B cell (primary cell): ENCODE data around the gene SHISA7.

ENCODE experiments used
- EZH2 ChIP-seq: IDR thresholded peaks from 2 replicates; pipeline ENCODE4 v1.6.1; 2012; ENCODE audit warnings: borderline replicate concordance, low read depth, mild to moderate bottlenecking, moderate library complexity, low read length; ENCODE audit not compliant: insufficient read depth, poor library complexity, severe bottlenecking
- TF ChIP-seq, protein P1 (sequence below): fragments of 200-600 bp; IDR thresholded peaks from one replicate; pipeline ENCODE4 v1.8.0; 2022; ENCODE audit warnings: antibody characterized with exemption, mild to moderate bottlenecking

DNA sequence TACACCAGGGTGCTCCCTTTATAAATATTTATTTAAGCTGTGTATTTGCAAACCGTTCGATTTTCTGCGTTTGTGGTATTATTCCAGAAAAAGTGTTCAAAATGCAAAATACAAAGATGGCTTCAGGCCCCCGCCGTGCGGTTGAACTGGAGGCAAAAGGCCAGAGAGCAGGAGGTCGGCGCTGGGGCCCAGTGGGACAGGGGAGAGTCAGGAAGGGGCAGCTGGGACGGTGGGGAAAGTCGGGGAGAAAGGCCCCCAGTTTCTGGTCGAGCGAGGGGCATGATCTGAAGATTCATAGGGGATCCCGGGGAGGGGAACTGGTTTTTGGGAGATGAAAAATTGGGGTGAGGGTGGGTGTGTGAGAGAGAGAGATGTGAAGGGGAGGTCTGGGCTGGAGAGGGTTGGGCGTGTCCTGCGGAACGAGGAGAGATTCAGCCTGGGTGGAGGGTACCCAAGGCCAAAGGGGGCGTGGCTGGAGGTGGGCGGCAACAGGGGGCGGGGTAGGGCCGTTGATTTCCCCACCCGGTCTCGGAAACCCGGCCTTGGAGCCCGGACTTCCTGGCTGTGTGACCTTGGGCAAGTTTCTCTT, 17.7 kb upstream of the SHISA7 start:
- TF ChIP-seq, protein P1, sequence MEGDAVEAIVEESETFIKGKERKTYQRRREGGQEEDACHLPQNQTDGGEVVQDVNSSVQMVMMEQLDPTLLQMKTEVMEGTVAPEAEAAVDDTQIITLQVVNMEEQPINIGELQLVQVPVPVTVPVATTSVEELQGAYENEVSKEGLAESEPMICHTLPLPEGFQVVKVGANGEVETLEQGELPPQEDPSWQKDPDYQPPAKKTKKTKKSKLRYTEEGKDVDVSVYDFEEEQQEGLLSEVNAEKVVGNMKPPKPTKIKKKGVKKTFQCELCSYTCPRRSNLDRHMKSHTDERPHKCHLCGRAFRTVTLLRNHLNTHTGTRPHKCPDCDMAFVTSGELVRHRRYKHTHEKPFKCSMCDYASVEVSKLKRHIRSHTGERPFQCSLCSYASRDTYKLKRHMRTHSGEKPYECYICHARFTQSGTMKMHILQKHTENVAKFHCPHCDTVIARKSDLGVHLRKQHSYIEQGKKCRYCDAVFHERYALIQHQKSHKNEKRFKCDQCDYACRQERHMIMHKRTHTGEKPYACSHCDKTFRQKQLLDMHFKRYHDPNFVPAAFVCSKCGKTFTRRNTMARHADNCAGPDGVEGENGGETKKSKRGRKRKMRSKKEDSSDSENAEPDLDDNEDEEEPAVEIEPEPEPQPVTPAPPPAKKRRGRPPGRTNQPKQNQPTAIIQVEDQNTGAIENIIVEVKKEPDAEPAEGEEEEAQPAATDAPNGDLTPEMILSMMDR = no peak
- TF ChIP-seq EZH2 = no peak
